ENCODE data around the gene APBA2.
A peak's percentile ranks its signal among the peaks of the same experiment; 100 is the strongest.
"Not testable (repeated sequence)": the region's sequence is repeated elsewhere in the genome, so short reads cannot be mapped to it uniquely, and the experiment has no call there.

The APBA2 gene

GRCh38 chr15:29093696-29094343 lies 208.0 kb downstream of the APBA2 start:
- no peak for DNase-seq

- no peak for DNase-seq
These were observed 208.9 kb downstream of the APBA2 start for GRCh38 chr15:29094711-29095110.

- DNase-seq, result no peak
These were observed 210.0 kb downstream of the APBA2 start for GRCh38 chr15:29095746-29096145.

GRCh38 chr15:29097168-29097567 lies 211.4 kb downstream of the APBA2 start:
- DNase-seq, result no peak

- no peak for DNase-seq
These were observed 212.2 kb downstream of the APBA2 start for GRCh38 chr15:29097971-29098370.

- DNase-seq, result no peak
These were observed 212.9 kb downstream of the APBA2 start for GRCh38 chr15:29098652-29099051.

GRCh38 chr15:29099131-29099880 lies 213.5 kb downstream of the APBA2 start:
- DNase-seq, result no peak

- DNase-seq, result no peak
These were observed 214.8 kb downstream of the APBA2 start for GRCh38 chr15:29100486-29101000.

GRCh38 chr15:29101491-29101890 lies 215.7 kb downstream of the APBA2 start:
- no peak for DNase-seq

GRCh38 chr15:29102173-29102794 lies 216.5 kb downstream of the APBA2 start:
- DNase-seq, result not testable (repeated sequence)

- DNase-seq, result no peak
These were observed 217.4 kb downstream of the APBA2 start for GRCh38 chr15:29102911-29103823.

GRCh38 chr15:29103824-29104565 lies 218.2 kb downstream of the APBA2 start:
- peak; percentile 73 for DNase-seq

GRCh38 chr15:29104566-29104880 lies 218.7 kb downstream of the APBA2 start:
- DNase-seq, result no peak

GRCh38 chr15:29105151-29105854 lies 219.5 kb downstream of the APBA2 start:
- no peak for DNase-seq

GRCh38 chr15:29106116-29106515 lies 220.3 kb downstream of the APBA2 start:
- DNase-seq, result no peak

GRCh38 chr15:29106551-29107290 lies 220.9 kb downstream of the APBA2 start:
- no peak for DNase-seq

GRCh38 chr15:29107291-29107890 lies 221.6 kb downstream of the APBA2 start:
- no peak for DNase-seq

GRCh38 chr15:29107971-29108645 lies 222.3 kb downstream of the APBA2 start:
- DNase-seq, result no peak

GRCh38 chr15:29109762-29110161 lies 224.0 kb downstream of the APBA2 start:
- DNase-seq, result no peak

- DNase-seq, result no peak
These were observed 224.4 kb downstream of the APBA2 start for GRCh38 chr15:29110176-29110575.
